Neural crest cell (in vitro differentiated cells): Measurements from ENCODE around the gene HPS1. TPM values are rescaled to one million over a fixed set of nuclear protein-coding genes. Genes with fewer than 3 reads are reported as not detected.

Experiments used
- DNase-seq: peaks from one replicate; pipeline ENCODE4 v3.0.0; 2021; ENCODE audit warnings: low read depth, mixed read lengths, low spot score
- H3K27ac Mint-ChIP-seq: one replicate; pipeline ENCODE4 v1.8.0; 2021; ENCODE audit warnings: mild to moderate bottlenecking, mixed read lengths; ENCODE audit not compliant: unreplicated experiment
- H3K27me3 Mint-ChIP-seq: 2 replicates; pipeline ENCODE4 v1.8.0; 2021; ENCODE audit warnings: low read depth, mild to moderate bottlenecking, mixed read lengths
- H3K36me3 Mint-ChIP-seq: 2 replicates; pipeline ENCODE4 v1.8.0; 2021; ENCODE audit warnings: low read depth, mild to moderate bottlenecking, mixed read lengths
- H3K4me1 Mint-ChIP-seq: 2 replicates; pipeline ENCODE4 v1.8.0; 2021; ENCODE audit warnings: mixed read lengths
- H3K4me3 Mint-ChIP-seq: one replicate; pipeline ENCODE4 v1.8.0; 2021; ENCODE audit warnings: mild to moderate bottlenecking, mixed read lengths
- H3K9me3 Mint-ChIP-seq: 2 replicates; pipeline ENCODE4 v1.8.0; 2021; ENCODE audit warnings: mixed read lengths
- total RNA-seq: library from RNA; stranded (reverse); gene quantifications from 2 replicates; pipeline ENCODE4 v1.2.1, GENCODE V29; 2021
- TF ChIP-seq, protein P1 (sequence below): fragments of 200-600 bp; sonication (generic); conservative IDR thresholded peaks from 2 replicates; pipeline ENCODE4 v1.5.0; 2021; ENCODE audit warnings: antibody characterized with exemption, mild to moderate bottlenecking

Gene HPS1
- total RNA-seq, 1 donor from 2014 or later, result 46.9 TPM

DNA sequence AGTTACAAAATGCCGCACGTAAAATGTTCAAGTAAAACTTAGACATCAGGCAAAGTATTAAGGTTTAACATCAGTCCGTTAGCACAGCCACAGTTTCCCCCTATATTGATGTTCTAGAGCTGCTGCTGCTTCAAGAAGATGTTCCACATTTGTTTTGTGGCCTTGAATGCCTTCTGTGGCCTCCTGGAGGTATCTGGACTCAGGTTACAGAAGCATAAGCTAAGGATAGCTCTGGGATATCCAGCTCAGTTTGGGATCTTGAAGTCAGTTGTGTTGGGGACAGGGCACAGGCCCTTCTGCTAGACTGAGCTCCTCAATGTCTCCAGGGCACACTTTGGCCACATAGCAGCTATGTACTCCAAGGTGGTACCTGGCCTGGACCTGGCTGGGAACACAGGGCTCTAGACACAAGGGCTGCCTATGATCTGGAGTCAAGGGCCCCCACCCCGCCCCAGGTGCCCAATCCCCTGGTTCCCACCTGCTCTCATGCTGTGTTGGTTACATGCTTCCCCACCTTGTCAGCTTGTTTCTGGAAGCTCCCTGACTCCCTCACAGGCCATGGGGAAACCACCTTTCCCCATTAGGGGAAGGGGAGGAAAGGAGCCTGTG lies 36.5 kb downstream of the HPS1 start:
- H3K9me3 Mint-ChIP-seq, result no peaks in the 10 kb centered on the region
- no peak overlapping the region for H3K27ac Mint-ChIP-seq
- no peaks in the 10 kb centered on the region for H3K36me3 Mint-ChIP-seq
- no peaks in the 10 kb centered on the region for H3K27me3 Mint-ChIP-seq
- TF ChIP-seq, protein P1, sequence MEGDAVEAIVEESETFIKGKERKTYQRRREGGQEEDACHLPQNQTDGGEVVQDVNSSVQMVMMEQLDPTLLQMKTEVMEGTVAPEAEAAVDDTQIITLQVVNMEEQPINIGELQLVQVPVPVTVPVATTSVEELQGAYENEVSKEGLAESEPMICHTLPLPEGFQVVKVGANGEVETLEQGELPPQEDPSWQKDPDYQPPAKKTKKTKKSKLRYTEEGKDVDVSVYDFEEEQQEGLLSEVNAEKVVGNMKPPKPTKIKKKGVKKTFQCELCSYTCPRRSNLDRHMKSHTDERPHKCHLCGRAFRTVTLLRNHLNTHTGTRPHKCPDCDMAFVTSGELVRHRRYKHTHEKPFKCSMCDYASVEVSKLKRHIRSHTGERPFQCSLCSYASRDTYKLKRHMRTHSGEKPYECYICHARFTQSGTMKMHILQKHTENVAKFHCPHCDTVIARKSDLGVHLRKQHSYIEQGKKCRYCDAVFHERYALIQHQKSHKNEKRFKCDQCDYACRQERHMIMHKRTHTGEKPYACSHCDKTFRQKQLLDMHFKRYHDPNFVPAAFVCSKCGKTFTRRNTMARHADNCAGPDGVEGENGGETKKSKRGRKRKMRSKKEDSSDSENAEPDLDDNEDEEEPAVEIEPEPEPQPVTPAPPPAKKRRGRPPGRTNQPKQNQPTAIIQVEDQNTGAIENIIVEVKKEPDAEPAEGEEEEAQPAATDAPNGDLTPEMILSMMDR, result no peak
- no peak overlapping the region for H3K4me3 Mint-ChIP-seq
- peaks cover 12% of the 10 kb centered on the region for H3K4me1 Mint-ChIP-seq
- DNase-seq, result no peak

DNA sequence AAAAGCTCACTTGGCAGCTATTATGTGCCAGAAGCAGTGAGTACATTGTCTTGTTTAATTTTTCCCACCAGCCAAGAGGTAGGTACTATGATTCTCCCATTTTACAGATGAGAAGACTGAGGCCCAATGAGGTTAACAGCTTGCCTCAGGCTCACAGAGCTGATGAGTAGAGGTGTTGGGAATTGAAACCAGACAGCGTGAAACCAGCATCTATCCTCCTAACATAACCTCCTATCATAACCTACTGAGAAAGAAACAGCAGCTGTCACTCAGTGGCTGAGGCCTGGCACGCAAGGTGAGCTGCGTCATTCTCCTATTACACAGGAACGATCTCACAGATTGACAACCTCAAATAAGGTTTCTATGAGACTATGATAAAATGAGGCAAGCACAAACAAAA lies 37.9 kb downstream of the HPS1 start:
- Mint-ChIP-seq H3K4me1 (peaks cover 4% of the 10 kb centered on the region), H3K4me3 (no peak overlapping the region), H3K27me3 (no peaks in the 10 kb centered on the region), H3K27ac (no peak overlapping the region), H3K9me3 (no peaks in the 10 kb centered on the region), H3K36me3 (no peaks in the 10 kb centered on the region)
- DNase-seq, result no peak
- TF ChIP-seq, protein P1, result no peak

DNA sequence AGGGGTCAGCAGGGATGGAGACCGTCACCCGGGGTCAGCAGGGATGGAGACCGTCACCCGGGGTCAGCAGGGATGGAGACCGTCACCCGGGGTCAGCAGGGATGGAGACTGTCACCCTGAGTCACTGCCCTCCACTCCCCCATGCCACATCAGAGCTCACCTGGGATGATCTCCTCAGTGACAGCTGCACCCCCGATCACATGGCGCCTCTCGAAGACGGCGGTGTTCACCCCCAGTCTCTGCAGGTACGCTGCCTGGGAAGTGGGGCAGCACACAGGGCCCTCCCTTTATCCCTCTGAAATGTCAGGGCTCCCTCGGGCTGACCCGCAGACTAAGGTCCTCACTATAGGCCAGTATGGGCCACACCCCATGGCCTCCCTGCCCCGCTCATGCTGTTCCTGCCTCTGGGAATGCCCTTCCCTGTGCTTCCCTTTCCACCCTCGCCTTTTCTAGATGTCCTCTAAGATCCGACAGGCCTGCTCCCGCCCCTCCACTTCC lies 38.9 kb downstream of the HPS1 start:
- no peak overlapping the region for H3K4me3 Mint-ChIP-seq
- H3K27me3 Mint-ChIP-seq, result no peaks in the 10 kb centered on the region
- H3K36me3 Mint-ChIP-seq, result no peaks in the 10 kb centered on the region
- H3K27ac Mint-ChIP-seq, result no peak overlapping the region
- TF ChIP-seq, protein P1, result no peak
- peaks cover 5% of the 10 kb centered on the region for H3K4me1 Mint-ChIP-seq
- no peak for DNase-seq
- peaks cover 3% of the 10 kb centered on the region for H3K9me3 Mint-ChIP-seq

DNA sequence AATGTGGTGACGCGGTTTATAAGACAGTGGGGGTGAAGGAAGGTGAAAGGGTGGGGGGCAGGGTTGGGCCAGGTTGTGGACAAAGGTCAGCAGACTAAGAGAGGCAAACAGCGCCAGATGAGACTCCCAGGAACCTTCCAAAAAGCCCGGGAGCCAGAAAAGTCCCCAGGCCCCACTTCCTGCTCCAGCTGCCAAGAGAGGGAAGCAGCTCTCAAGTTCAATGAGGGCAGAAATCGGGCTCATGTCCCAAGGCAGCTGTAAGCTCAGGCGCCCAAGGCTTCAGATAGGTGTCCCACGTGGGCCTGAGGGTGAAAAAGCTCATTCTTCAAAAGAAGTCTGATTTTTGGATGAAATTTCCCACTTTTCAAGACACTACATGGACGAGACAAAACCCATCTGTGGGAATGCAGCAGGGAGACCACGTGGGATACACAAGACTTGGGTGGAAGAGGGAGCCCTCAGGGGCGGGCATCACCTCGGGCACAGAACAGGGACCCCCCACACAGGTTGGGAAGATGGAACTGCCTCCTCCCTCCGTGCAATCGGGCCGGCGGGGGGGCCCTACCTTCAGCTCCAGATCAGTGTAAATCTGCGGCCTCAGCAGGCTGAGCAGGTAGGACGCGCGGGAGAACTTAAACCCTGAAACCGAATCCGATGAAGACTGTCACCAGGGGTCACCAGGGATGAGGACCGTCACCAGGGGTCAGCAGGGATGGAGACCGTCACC lies 39.6 kb downstream of the HPS1 start:
- peaks cover 9% of the 10 kb centered on the region for H3K4me1 Mint-ChIP-seq
- TF ChIP-seq, protein P1, result no peak
- DNase-seq, result no peak
- H3K9me3 Mint-ChIP-seq, result peaks cover 3% of the 10 kb centered on the region
- H3K27ac Mint-ChIP-seq, result no peak overlapping the region
- no peaks in the 10 kb centered on the region for H3K36me3 Mint-ChIP-seq
- H3K4me3 Mint-ChIP-seq, result no peak overlapping the region
- H3K27me3 Mint-ChIP-seq, result no peaks in the 10 kb centered on the region

DNA sequence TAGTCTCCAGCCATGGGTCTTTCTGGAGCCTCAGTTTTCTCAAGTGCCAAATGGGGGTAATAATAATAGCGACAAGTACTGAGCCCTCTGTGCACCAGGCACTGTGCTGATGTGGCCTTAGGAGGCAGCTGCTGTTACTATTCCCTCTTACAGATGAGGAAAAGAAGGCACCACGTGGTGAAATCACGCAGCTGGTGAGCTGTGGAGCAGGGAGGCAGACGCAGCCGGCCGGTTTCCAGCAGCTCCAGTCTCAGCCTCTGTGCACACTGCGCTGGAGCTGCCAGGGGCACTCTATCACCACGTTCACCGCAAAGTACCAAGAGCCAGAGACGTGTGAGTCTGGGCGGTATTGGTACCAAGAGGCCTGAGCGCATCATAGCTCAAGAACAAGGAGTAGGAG lies 41.3 kb downstream of the HPS1 start:
- peaks cover 3% of the 10 kb centered on the region for H3K9me3 Mint-ChIP-seq
- no peaks in the 10 kb centered on the region for H3K36me3 Mint-ChIP-seq
- no peak overlapping the region for H3K4me3 Mint-ChIP-seq
- DNase-seq, result no peak
- no peak overlapping the region for H3K27ac Mint-ChIP-seq
- peaks cover 9% of the 10 kb centered on the region for H3K4me1 Mint-ChIP-seq
- TF ChIP-seq, protein P1, result no peak
- H3K27me3 Mint-ChIP-seq, result no peaks in the 10 kb centered on the region
